NCI-H510A (cell line): ENCODE results near the gene IGSF21.
"Not testable (repeated sequence)": the region's sequence is repeated elsewhere in the genome, so short reads cannot be mapped to it uniquely, and the experiment has no call there.

Experiments
- DNase-seq: peaks from one replicate; lab custom pipeline; 2025; lab: John Stamatoyannopoulos, UW

The IGSF21 gene

GRCh38 chr1:18357622-18358230, 250.1 kb downstream of the IGSF21 start:
- DNase-seq: no peak

- DNase-seq: no peak
These were observed 251.0 kb downstream of the IGSF21 start for GRCh38 chr1:18358600-18358999.

- no peak for DNase-seq
These were observed 252.7 kb downstream of the IGSF21 start for GRCh38 chr1:18360251-18360650.

- no peak for DNase-seq
These were observed 254.6 kb downstream of the IGSF21 start for GRCh38 chr1:18362150-18362549.

- DNase-seq: no peak
These were observed 255.8 kb downstream of the IGSF21 start for GRCh38 chr1:18363436-18363835.

GRCh38 chr1:18365099-18365705, 257.6 kb downstream of the IGSF21 start:
- no peak for DNase-seq

GRCh38 chr1:18372505-18372904, 264.9 kb downstream of the IGSF21 start:
- not testable (repeated sequence) for DNase-seq

- DNase-seq: no peak
These were observed 265.6 kb downstream of the IGSF21 start for GRCh38 chr1:18373151-18373550.

GRCh38 chr1:18373882-18374493, 266.4 kb downstream of the IGSF21 start:
- no peak for DNase-seq

- DNase-seq: no peak
These were observed 269.1 kb downstream of the IGSF21 start for GRCh38 chr1:18376661-18377060.

- DNase-seq: no peak
These were observed 272.7 kb downstream of the IGSF21 start for GRCh38 chr1:18380288-18380687.

GRCh38 chr1:18384059-18384458, 276.5 kb downstream of the IGSF21 start:
- DNase-seq: no peak

- DNase-seq: no peak
These were observed 276.9 kb downstream of the IGSF21 start for GRCh38 chr1:18384471-18384870.

GRCh38 chr1:18385239-18385790, 277.7 kb downstream of the IGSF21 start:
- no peak for DNase-seq

GRCh38 chr1:18386591-18386990, 279.0 kb downstream of the IGSF21 start:
- DNase-seq: no peak

GRCh38 chr1:18387307-18387706, 279.7 kb downstream of the IGSF21 start:
- DNase-seq: no peak

- DNase-seq: no peak
These were observed 283.4 kb downstream of the IGSF21 start for GRCh38 chr1:18390953-18391352.

GRCh38 chr1:18394563-18395156, 287.1 kb downstream of the IGSF21 start:
- no peak for DNase-seq

- no peak for DNase-seq
These were observed 288.8 kb downstream of the IGSF21 start for GRCh38 chr1:18396247-18396980.

GRCh38 chr1:18397641-18398040, 290.0 kb downstream of the IGSF21 start:
- no peak for DNase-seq

- no peak for DNase-seq
These were observed 291.4 kb downstream of the IGSF21 start for GRCh38 chr1:18398791-18399530.
